Stimulated activated CD8-positive, alpha-beta memory T cell treated with anti-CD3 and anti-CD28 coated beads, Interleukin-7, amount 100 ng/mL, for 24 hours (primary cell): ENCODE results near the gene TRPC4.

ENCODE experiments used
- DNase-seq: peaks from one replicate; pipeline ENCODE4 v3.0.0-alpha.2; 2020; ENCODE audit warnings: low read depth

TRPC4 gene

DNA sequence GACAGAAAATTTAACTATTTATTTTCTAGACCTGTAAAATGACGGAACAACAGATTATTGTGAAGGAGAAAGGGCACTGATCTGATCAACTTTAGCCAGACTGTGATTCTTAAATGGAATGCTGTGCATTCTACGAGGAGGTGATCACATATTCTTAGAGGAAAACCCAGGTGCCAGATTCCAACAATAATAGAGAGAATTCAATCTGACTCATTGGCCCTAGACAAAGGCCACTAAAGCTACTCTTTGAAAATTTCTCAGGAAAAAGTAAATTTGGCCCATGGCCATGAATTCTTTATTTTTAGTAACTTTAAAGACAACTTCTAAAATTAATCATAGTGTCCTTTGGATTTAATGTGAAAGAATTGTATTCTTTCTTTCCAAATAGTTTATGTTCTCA, 212.4 kb downstream of the TRPC4 start:
- no peak for DNase-seq

- DNase-seq = no peak
Observed at GRCh38 chr13:37656247-37656940, 213.2 kb downstream of the TRPC4 start.

GRCh38 chr13:37652596-37652995, 217.0 kb downstream of the TRPC4 start:
- no peak for DNase-seq

- DNase-seq = no peak
Observed at GRCh38 chr13:37651891-37652290, 217.7 kb downstream of the TRPC4 start.

DNA sequence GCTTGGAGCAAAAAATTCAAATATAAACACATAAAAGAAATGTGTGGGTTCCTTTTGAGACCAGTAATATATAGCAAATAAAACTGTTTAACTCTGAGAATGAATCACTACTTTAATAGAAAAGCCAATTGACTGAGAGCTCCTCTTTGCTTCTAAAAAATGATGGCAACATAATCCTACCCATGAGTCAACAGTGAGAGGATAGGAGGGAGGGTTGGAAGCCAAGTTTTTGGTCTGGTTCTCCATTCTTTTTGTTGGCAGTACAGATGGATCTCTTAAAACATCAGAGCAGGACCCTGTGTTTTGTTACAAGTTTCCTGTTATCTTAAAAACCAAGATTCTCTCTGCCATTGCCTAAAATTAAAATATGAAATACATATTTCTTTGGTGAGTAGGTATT, 221.0 kb downstream of the TRPC4 start:
- DNase-seq = no peak

GRCh38 chr13:37647031-37647650, 222.4 kb downstream of the TRPC4 start:
- no peak for DNase-seq

DNA sequence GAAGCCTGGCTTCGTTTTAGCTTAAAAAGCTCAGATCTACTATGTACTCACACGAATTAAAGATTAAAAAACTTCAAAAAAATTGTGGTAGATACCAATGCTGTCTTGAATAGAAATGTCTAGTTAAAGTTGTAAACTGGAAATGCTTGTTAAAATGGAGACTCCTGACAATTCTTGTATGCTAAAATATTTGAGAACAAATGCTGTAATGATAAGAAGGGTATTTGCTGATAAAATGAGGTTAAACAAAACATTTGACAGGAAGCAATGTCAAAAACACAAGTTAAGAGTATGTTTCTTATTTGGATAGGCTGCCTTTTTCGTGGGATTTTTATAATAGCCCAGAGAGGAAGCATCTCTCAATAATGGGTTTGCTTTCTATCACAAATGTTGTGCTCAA, 223.0 kb downstream of the TRPC4 start:
- no peak for DNase-seq

- DNase-seq = no peak
Observed at GRCh38 chr13:37645181-37645740, 224.3 kb downstream of the TRPC4 start.

- DNase-seq = no peak
Observed at GRCh38 chr13:37641391-37641790, 228.2 kb downstream of the TRPC4 start.

DNA sequence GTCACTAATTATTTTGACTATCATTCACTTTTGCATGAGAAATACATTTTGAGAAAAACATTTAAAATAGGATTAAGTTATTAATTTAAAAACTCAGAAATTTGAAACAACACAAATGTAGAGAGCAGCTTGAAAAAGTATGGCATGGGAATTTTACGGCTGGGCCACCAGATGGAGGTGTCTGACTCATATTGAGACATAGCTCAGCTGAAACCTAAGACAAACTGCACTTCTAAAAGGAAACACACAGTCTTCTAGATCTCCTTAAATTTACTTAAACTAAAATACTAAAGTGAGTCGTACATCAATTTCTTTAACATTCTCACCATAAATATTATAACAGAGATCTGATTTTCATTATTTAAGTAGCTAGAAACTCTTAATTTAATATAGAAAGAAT, 229.1 kb downstream of the TRPC4 start:
- no peak for DNase-seq

DNA sequence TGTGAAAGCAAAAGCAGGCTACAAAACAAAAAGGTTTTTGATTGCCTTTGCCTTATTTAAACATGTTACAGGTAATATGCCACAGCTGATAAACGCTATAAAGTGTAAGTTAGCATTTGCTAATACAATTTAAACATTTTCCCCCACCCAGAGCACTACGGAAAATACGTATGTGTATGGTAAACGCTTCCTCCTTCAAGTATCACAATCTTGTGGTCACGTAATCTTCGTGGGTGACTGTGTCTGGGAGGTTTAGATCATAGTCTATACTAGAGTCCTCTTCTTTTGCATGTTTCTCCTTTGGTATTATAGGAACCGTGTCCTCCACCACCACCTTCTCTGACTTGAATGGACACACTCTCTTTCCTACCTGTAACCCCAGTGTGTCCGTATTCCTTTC, 232.9 kb downstream of the TRPC4 start:
- DNase-seq = no peak

DNA sequence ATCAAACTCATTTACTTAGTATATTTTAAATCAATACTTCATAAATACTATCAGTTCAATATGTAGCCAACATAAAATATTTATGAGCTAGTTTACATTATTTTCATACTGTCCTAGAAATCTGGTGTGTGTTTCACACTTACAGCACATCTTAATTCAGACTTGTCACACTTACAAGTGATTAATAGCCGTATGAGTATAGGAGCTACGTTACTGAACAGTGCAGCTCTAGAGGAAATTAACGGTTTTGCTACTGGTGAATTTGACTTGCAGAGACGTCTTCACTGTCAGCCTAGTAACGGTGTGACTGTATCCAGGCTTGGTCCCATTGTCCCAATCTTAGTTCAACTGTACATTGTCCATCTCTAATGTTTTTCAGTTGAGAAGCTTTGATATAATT, 237.3 kb downstream of the TRPC4 start:
- DNase-seq = no peak

- DNase-seq = no peak
Observed at GRCh38 chr13:37627428-37627827, 242.1 kb downstream of the TRPC4 start.

GRCh38 chr13:37621811-37622361, 247.7 kb downstream of the TRPC4 start:
- no peak for DNase-seq

GRCh38 chr13:37618554-37618953, 251.0 kb downstream of the TRPC4 start:
- no peak for DNase-seq

DNA sequence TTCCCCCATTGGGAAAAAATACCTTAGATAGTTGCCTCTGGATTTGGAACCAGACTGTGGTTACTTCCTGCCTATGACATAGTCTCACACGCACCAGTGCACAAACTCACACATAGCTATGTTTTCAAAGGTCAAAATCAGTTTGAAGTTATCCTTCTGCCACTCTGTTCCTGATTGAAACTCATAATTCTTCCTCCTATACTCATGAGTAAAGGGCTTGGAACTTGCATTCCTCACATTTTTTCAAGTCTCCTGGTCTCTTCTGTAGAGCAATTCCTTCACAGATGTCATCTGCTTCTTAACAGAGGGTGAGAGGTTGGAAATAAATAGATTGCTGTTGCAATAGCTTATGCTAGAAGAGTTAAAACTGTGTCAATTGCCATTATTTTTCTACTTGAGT, 252.4 kb downstream of the TRPC4 start:
- DNase-seq = no peak

GRCh38 chr13:37616131-37616530, 253.4 kb downstream of the TRPC4 start:
- DNase-seq = no peak

- DNase-seq = no peak
Observed at GRCh38 chr13:37615276-37615675, 254.3 kb downstream of the TRPC4 start.

GRCh38 chr13:37613638-37614037, 255.9 kb downstream of the TRPC4 start:
- no peak for DNase-seq

GRCh38 chr13:37613236-37613635, 256.3 kb downstream of the TRPC4 start:
- DNase-seq = no peak

- no peak for DNase-seq
Observed at GRCh38 chr13:37608750-37609339, 260.7 kb downstream of the TRPC4 start.

DNA sequence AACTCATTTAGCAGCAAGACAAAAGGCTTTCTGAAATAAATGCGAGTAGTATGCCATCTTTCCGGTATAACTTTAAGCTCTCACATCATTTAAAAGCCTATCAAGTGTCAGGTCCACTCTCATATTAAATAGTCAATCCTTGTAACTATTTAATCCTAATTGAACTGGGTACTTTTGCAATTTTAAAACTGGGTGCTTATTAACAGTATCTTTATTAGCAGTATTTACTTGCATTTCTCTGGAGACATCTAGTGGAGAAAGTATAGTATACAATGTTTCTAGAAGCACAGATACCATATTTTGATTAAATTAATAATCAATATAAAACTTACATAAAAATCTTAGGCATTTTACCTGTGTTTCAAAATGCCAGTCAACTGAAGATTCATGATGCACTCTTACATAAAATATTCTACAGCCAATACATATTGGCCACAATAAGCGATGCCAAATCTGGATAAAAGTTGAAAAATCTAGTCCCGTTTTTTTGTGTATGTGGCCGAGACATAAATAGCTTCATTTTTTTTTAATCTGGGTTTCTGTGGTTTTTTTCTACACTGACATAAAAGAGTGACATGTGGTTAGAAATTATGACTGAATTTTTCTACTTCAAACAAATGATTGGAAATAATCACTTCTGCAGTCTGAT, 266.7 kb downstream of the TRPC4 start:
- no peak for DNase-seq
